ENCODE data around the gene FBLN5. TPM values are rescaled to one million over a fixed set of nuclear protein-coding genes. Genes with fewer than 3 reads are reported as not detected.

The FBLN5 gene
- total and polyA plus RNA-seq, 2 of the 4 experiments (the other 2 are of a cell fraction) = 10.6 to 76.4 TPM

- Histone ChIP-seq H3K27me3 (ENCODE audit: control insufficient read depth, insufficient read depth, low read length) (no peaks in the 10 kb centered on the region), H2AK9ac (replicated peaks; ENCODE audit: low read depth, low read length, poor library complexity) (no peak overlapping the region), H3K9ac (ENCODE audit: low read depth, low read length) (no peak overlapping the region), H2BK5ac (ENCODE audit: low read depth, low read length, poor library complexity, severe bottlenecking) (no peak overlapping the region), H4K5ac (ENCODE audit: low read depth, low read length) (no peak overlapping the region), H3K23ac (ENCODE audit: low read depth, low read length) (no peak overlapping the region), H2BK15ac (ENCODE audit: low read depth, low read length) (no peak overlapping the region), H2BK20ac (ENCODE audit: low read depth, low read length) (no peak overlapping the region), H3K56ac (ENCODE audit: extremely low read depth, insufficient read depth, low read length) (no peak overlapping the region), H3K27ac (ENCODE audit: insufficient read depth, low read length) (no peak overlapping the region), H2AK5ac (ENCODE audit: low read depth, low read length) (no peak overlapping the region), H4K20me1 (ENCODE audit: insufficient read depth, low read length) (peaks cover 3% of the 10 kb centered on the region; the same call in 1 of the 2 replicates), H3K9me1 (ENCODE audit: insufficient read depth, low read length) (peaks cover 8% of the 10 kb centered on the region; the same call in 1 of the 2 replicates), H3K4ac (ENCODE audit: low read depth, low read length) (no peak overlapping the region), H3K14ac (replicated peaks; ENCODE audit: low read depth, low read length) (no peak overlapping the region), H3K4me2 (ENCODE audit: low read depth, low read length) (no peak overlapping the region), H3K4me1 (ENCODE audit: control insufficient read depth, insufficient read depth, low read length) (no peaks in the 10 kb centered on the region), H3K79me1 (ENCODE audit: low read depth in 1 of 2, low read length in 2 of 2) (no peaks in the 10 kb centered on the region), H4K8ac (ENCODE audit: low read depth in 2 of 2, low read length in 2 of 2) (no peak overlapping the region), H2BK120ac (ENCODE audit: low read depth, low read length) (no peak overlapping the region), H3K18ac (ENCODE audit: low read depth, low read length) (no peak overlapping the region), H4K91ac (ENCODE audit: insufficient read depth, low read depth, low read length) (no peak overlapping the region), H2AFZ (replicated peaks; ENCODE audit: low read length, poor library complexity) (no peak overlapping the region), H3K9me3 (ENCODE audit: control insufficient read depth, insufficient read depth, low read length) (no peaks in the 10 kb centered on the region), H3K4me3 (ENCODE audit: insufficient read depth, low read depth, low read length) (no peak overlapping the region), H3K36me3 (ENCODE audit: control insufficient read depth, insufficient read depth, low read length) (peaks cover 57% of the 10 kb centered on the region)
- intact Hi-C loops (cut with micrococcal nuclease) = loop anchor here (5.0 kb wide), 1 partner anchor 544 kb away; no protein-coding TSS in a partner anchor
- in situ Hi-C loops (cut with MboI; ENCODE audit: low sequenced_read_pairs) = no loop called here
- ChIA-PET POLR2A (ENCODE audit: unreplicated experiment) (no interaction called here), CTCF (no interaction called here)
- ATAC-seq (ENCODE audit: low read depth) = no peak
- no CpG with 5 or more reads among the region's 4 CpGs for WGBS, 2 experiments (ENCODE audit: extremely low coverage in 2 of 2, insufficient read length in 1 of 2)
- dilution Hi-C loops (cut with HindIII; ENCODE audit: low sequenced_read_pairs, unreplicated experiment) = no loop called here
- no TSS peak for BruUV-seq (replicated peaks)
- no peak for DNase-seq
- no peak for TF ChIP-seq MAFK (IDR thresholded peaks at IDR 0.05; ENCODE audit: low read depth, low read length)
- TF ChIP-seq CEBPB (IDR thresholded peaks at IDR 0.05; ENCODE audit: low read depth, low read length) = no peak
- no peak for TF ChIP-seq RAD21 (IDR thresholded peaks at IDR 0.05; ENCODE audit: low read length)
- no peak for TF ChIP-seq FOS (IDR thresholded peaks at IDR 0.05; ENCODE audit: low read depth, low read length)
- TF ChIP-seq CHD1 (IDR thresholded peaks at IDR 0.05; ENCODE audit: low read depth, low read length) = no peak
- no peak for TF ChIP-seq CTCF (conservative IDR thresholded peaks at IDR 0.05; ENCODE audit: low read depth, low read length)
- TF ChIP-seq NFE2L2 (IDR thresholded peaks at IDR 0.05; ENCODE audit: low read depth, low read length) = no peak
- TF ChIP-seq POLR2A (IDR thresholded peaks at IDR 0.05; ENCODE audit: low read depth, low read length) = no peak
- no peak for TF ChIP-seq SMC3 (IDR thresholded peaks at IDR 0.05; ENCODE audit: low read depth, low read length)
- no peak for TF ChIP-seq RFX5 (IDR thresholded peaks at IDR 0.05; ENCODE audit: low read depth, low read length)
- no peak for TF ChIP-seq ELK1 (IDR thresholded peaks at IDR 0.05; ENCODE audit: borderline replicate concordance, low read depth, low read length)
- no peak for TF ChIP-seq BHLHE40 (IDR thresholded peaks at IDR 0.05; ENCODE audit: low read depth, low read length)
- no peak for TF ChIP-seq RCOR1 (IDR thresholded peaks at IDR 0.05; ENCODE audit: insufficient replicate concordance, low read length)
- TF ChIP-seq MAZ (IDR thresholded peaks at IDR 0.05; ENCODE audit: borderline replicate concordance, low read depth, low read length) = no peak
- no peak for TF ChIP-seq MXI1 (IDR thresholded peaks at IDR 0.05; ENCODE audit: borderline replicate concordance, low read depth, low read length)
- TF ChIP-seq USF2 (IDR thresholded peaks at IDR 0.05; ENCODE audit: low read depth, low read length) = no peak
These were observed 61.7 kb downstream of the FBLN5 start for GRCh38 chr14:91885839-91886238.

Measured in IMR-90 (cell line).